K562 (cell line): Measurements from ENCODE around the gene CBFA2T2. TPM values are rescaled to one million over a fixed set of nuclear protein-coding genes. Genes with fewer than 3 reads are reported as not detected.
A peak's percentile ranks its signal among the peaks of the same experiment; 100 is the strongest.

Experiments used
- ATAC-seq: fragments of 200-7000 bp; cut with Tn5 transposase; 3 replicates; pipeline ENCODE4 v1.9.1; 2020; ENCODE audit warnings: moderate library complexity
- BruUV-seq: library from RNA; stranded (reverse); fragments of 400-500 nt; replicated peaks from 2 replicates; lab custom pipeline; 2021; lab: Mats Ljungman, UMichigan
- CTCF ChIA-PET: fragments of 300-600 bp; formaldehyde crosslinking; extraction: SDS; loops from one replicate; lab custom pipeline; 2021; ENCODE audit warnings: low intra/inter-chr PET ratio; lab: Yijun Ruan, JAX
- POLR2A ChIA-PET: fragments of 300-600, 350-650 bp; sonication (Branson Sonifier 250); formaldehyde crosslinking; extraction: SDS; loops from one replicate; lab custom pipeline; 2021; ENCODE audit warnings: antibody characterized with exemption, inconsistent platforms; lab: Yijun Ruan, JAX
- DNase-seq, 4 experiments: peaks; one replicate each; pipeline versions ENCODE4 v3.0.0 to v3.0.0-alpha.2; 2011 to 2018; ENCODE audit warnings: low spot score in 3 of 4, mixed read lengths in 3 of 4; ENCODE audit errors: extremely low read depth in 1 of 4
- FAIRE-seq: peaks from 2 replicates; lab custom pipeline; 2011; peaks lifted over from hg19 to GRCh38; lab: Jason Lieb, UNC
- H2AFZ ChIP-seq: 2 replicates; pipeline ENCODE4 v1.6.0; 2011; ENCODE audit warnings: low read depth, low read length, control low read depth, inconsistent platforms
- H3K27ac ChIP-seq: fragments of 200-600 bp; 3 replicates; pipeline ENCODE4 v1.8.0; 2011; ENCODE audit warnings: low read depth, mild to moderate bottlenecking, control low read depth, inconsistent platforms, low read length, moderate library complexity, mixed read lengths; ENCODE audit errors: extremely low read depth
- H3K27me3 ChIP-seq, 2 experiments: fragments of 300-600 bp in 1 of 2; 2 replicates in 1 of 2; 3 replicates in 1 of 2; pipeline versions ENCODE4 v1.6.0 to v1.8.0; 2011; ENCODE audit warnings: inconsistent platforms in 2 of 2, low read length in 2 of 2, mild to moderate bottlenecking in 1 of 2, mixed read lengths in 1 of 2, moderate library complexity in 1 of 2; ENCODE audit not compliant: control insufficient read depth in 2 of 2, insufficient read depth in 2 of 2
- H3K36me3 ChIP-seq: fragments of 300-600 bp; 3 replicates; pipeline ENCODE4 v1.8.0; 2011; ENCODE audit warnings: mild to moderate bottlenecking, low read length, inconsistent platforms; ENCODE audit not compliant: control insufficient read depth, insufficient read depth
- H3K4me1 ChIP-seq, 2 experiments: fragments of 200-600 bp in 1 of 2; replicated peaks in 1 of 2; 2 replicates in 1 of 2; 3 replicates in 1 of 2; pipeline versions ENCODE4 v1.5.1 to v1.8.0; 2011; ENCODE audit warnings: inconsistent platforms in 2 of 2, low read length in 2 of 2, mild to moderate bottlenecking in 1 of 2, mixed read lengths in 1 of 2, moderate library complexity in 1 of 2; ENCODE audit not compliant: control insufficient read depth in 2 of 2, insufficient read depth in 2 of 2
- H3K4me2 ChIP-seq: 2 replicates; pipeline ENCODE4 v1.6.1; 2011; ENCODE audit warnings: low read length, control low read depth, inconsistent platforms, mixed read lengths; ENCODE audit not compliant: insufficient read depth
- H3K4me3 ChIP-seq: fragments of 200-600 bp; sonication (generic), shearing (Covaris generic); 2 replicates; pipeline ENCODE4 v1.5.1; 2016; ENCODE audit warnings: control low read depth, inconsistent platforms
- H3K79me2 ChIP-seq: fragments of 200-600 bp; 3 replicates; pipeline ENCODE4 v1.8.0; 2011; ENCODE audit warnings: low read length, inconsistent platforms; ENCODE audit not compliant: control insufficient read depth, insufficient read depth
- H3K9ac ChIP-seq, 2 experiments: 2 replicates each; pipeline versions ENCODE4 v1.6.0 to v1.6.1; 2011; ENCODE audit warnings: low read depth in 2 of 2, low read length in 2 of 2, control low read depth in 1 of 2, inconsistent platforms in 1 of 2, mild to moderate bottlenecking in 1 of 2, mixed read lengths in 1 of 2; ENCODE audit not compliant: insufficient read depth in 1 of 2
- H3K9me1 ChIP-seq: one replicate; pipeline ENCODE4 v1.6.0; 2011; ENCODE audit warnings: inconsistent platforms, mild to moderate bottlenecking, low read length, moderate library complexity; ENCODE audit not compliant: control insufficient read depth, insufficient read depth
- H3K9me3 ChIP-seq: replicated peaks from 2 replicates; pipeline ENCODE4 v1.5.1; 2011; ENCODE audit warnings: low read depth, low read length, inconsistent platforms; ENCODE audit not compliant: control insufficient read depth, insufficient read depth
- H4K20me1 ChIP-seq: replicated peaks from 2 replicates; pipeline ENCODE4 v1.6.1; 2011; ENCODE audit warnings: low read length, inconsistent platforms, mixed read lengths; ENCODE audit not compliant: control insufficient read depth, insufficient read depth
- FUS ChIP-seq: fragments of 200-400 bp; formaldehyde crosslinking; optimal IDR thresholded peaks from 2 replicates; pipeline ENCODE3; 2017; ENCODE audit warnings: low read depth, low read length
- GATAD2B ChIP-seq: fragments of 450-650 bp; IDR thresholded peaks from 2 replicates; pipeline ENCODE4 v1.6.1; 2017; ENCODE audit warnings: mild to moderate bottlenecking, borderline replicate concordance
- KDM2B ChIP-seq: fragments of 250-450 bp; sonication (Bioruptor Pico); IDR thresholded peaks from 2 replicates; pipeline ENCODE4 v1.8.0; 2021; ENCODE audit warnings: mild to moderate bottlenecking, moderate library complexity
- RBM25 ChIP-seq: fragments of 200-400 bp; formaldehyde crosslinking; IDR thresholded peaks from 2 replicates; pipeline ENCODE4 v1.6.1; 2018; ENCODE audit warnings: low read length, low read depth, moderate library complexity; ENCODE audit not compliant: severe bottlenecking
- STAT5A ChIP-seq: IDR thresholded peaks from 2 replicates; pipeline ENCODE4 v1.6.1; 2012; ENCODE audit warnings: low read length, inconsistent platforms, borderline replicate concordance
- ZEB2 ChIP-seq: fragments of 450-650 bp; IDR thresholded peaks from 2 replicates; pipeline ENCODE4 v1.6.1; 2016
- ZNF121 ChIP-seq: sonication (generic); formaldehyde crosslinking; conservative IDR thresholded peaks from 2 replicates; pipeline ENCODE4 v1.8.0; 2022; ENCODE audit warnings: missing genetic modification reagents
- ZNF212 ChIP-seq: fragments of 450-650 bp; formaldehyde crosslinking; IDR thresholded peaks from 2 replicates; pipeline ENCODE4 v1.4.0; 2020; ENCODE audit warnings: mild to moderate bottlenecking
- WGBS: fragments of 100-300 bp; shearing (Covaris generic); methylation state at CpG from one replicate; pipeline ENCODE4 v1.1.6; 2016; ENCODE audit warnings: low coverage, mixed read lengths; ENCODE audit not compliant: insufficient coverage; ENCODE audit errors: missing lambda C conversion rate; 5-methylcytosine and 5-hydroxymethylcytosine counted together
- in situ Hi-C: fragments of 300-500 bp; cut with MboI; formaldehyde crosslinking; loops from 4 replicates; pipeline ENCODE4 v1.15.0; 2018; ENCODE audit warnings: inconsistent platforms, mixed read lengths
- intact Hi-C: fragments of 100-400 bp; cut with micrococcal nuclease; formaldehyde crosslinking; loops from 2 replicates; pipeline ENCODE4 v1.14.2; 2022
- polyA plus RNA-seq, 8 experiments: library from polyadenylated mRNA; depleted of rRNA in 4 of 8; stranded (reverse) in 5 of 8; unstranded in 3 of 8; fragments of >200 nt; fragmentation: Nextera tagmentation in 2 of 8; fragmentation: Illumina TruSeq in 1 of 8; extraction: Ambion mirVana in 2 of 8; extraction: Trizol in 1 of 8; gene quantifications; 2 replicates each; pipeline versions ENCODE4 v1.2.1 to v1.2.3, GENCODE V29; 2011 to 2014; ENCODE audit warnings: inconsistent platforms in 1 of 8, missing spikeins in 1 of 8
- total RNA-seq, 7 experiments: library from RNA; depleted of rRNA in 6 of 7; stranded (reverse); fragments of >200 nt in 6 of 7; fragmentation: Illumina TruSeq in 2 of 7; extraction: Trizol in 2 of 7; gene quantifications; 2 replicates each; pipeline versions ENCODE4 v1.2.1 to v1.2.3, GENCODE V29; 2011 to 2021; ENCODE audit warnings: low replicate concordance in 1 of 7
- TF ChIP-seq, protein P1 (sequence below): IDR thresholded peaks from 2 replicates; pipeline ENCODE4 v1.6.1; 2014; ENCODE audit warnings: antibody characterized with exemption
- TF ChIP-seq, protein P2 (sequence below): fragments of 200-400 bp; formaldehyde crosslinking; IDR thresholded peaks from 2 replicates; pipeline ENCODE4 v1.6.1; 2017; ENCODE audit warnings: mild to moderate bottlenecking, low read depth, low read length, moderate library complexity
- TF ChIP-seq, protein P3 (sequence below), 2 experiments: fragments of 450-650 bp in 1 of 2; sonication (generic) in 1 of 2; formaldehyde crosslinking in 1 of 2; IDR thresholded peaks in 1 of 2; conservative IDR thresholded peaks in 1 of 2; 2 replicates each; pipeline versions ENCODE4 v1.6.1 to v1.8.1; 2016 to 2023; ENCODE audit warnings: mild to moderate bottlenecking in 2 of 2, moderate library complexity in 2 of 2, inconsistent platforms in 1 of 2, missing genetic modification reagents in 1 of 2

CBFA2T2 gene
- total and polyA plus RNA-seq, 9 of the 15 experiments (the other 6 are each of a cell fraction or from before 2014, with no cell fraction given): 0.27 to 9.6 (median 5.8) TPM

DNA sequence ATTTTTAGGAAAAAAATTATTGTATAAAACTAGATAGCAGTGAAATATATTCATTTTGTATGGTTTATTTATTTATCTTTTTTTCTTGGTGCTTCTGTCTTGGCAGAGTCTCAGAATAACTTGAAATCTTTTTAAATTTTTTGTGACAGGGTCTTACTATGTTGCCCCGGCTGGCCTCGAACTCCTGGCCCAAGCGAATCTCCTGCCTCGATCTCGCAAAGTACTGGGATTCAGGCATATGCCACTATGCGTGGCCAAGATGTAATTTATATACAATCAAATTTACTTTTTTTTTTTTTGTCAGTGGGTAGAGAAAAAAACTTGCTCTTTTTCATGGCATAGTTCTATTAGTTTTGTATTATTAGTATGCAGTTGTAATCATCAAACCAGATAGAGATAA lies 13.7 kb downstream of the CBFA2T2 start:
- 0 out of 2 replicates have a peak, but pooled peaks cover 3% of the 10 kb centered on the region for H4K20me1 ChIP-seq
- peak; percentile 54; the same call in 1 of the 2 replicates for TF ChIP-seq ZNF121 (CRISPR knock-in tag)
- TF ChIP-seq RBM25: peak; percentile 41
- TF ChIP-seq, protein P1, sequence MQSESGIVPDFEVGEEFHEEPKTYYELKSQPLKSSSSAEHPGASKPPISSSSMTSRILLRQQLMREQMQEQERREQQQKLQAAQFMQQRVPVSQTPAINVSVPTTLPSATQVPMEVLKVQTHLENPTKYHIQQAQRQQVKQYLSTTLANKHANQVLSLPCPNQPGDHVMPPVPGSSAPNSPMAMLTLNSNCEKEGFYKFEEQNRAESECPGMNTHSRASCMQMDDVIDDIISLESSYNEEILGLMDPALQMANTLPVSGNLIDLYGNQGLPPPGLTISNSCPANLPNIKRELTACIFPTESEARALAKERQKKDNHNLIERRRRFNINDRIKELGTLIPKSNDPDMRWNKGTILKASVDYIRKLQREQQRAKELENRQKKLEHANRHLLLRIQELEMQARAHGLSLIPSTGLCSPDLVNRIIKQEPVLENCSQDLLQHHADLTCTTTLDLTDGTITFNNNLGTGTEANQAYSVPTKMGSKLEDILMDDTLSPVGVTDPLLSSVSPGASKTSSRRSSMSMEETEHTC: no peak
- H3K27ac ChIP-seq: no peak overlapping the region
- POLR2A ChIA-PET: interaction anchor here (0.6 kb wide), 1 partner anchor 55 kb away, joined by 3 read pairs; no protein-coding TSS in a partner anchor
- no peak for ATAC-seq
- WGBS: 87% methylated on average over 6 of the region's 6 CpGs
- H3K9me1 ChIP-seq: no peaks in the 10 kb centered on the region
- intact Hi-C loops: no loop called here
- 0 out of 3 replicates have a peak, but pooled peaks cover 5% of the 10 kb centered on the region for H3K36me3 ChIP-seq
- no peaks in the 10 kb centered on the region for H3K27me3 ChIP-seq
- no peak overlapping the region for H3K4me3 ChIP-seq
- DNase-seq: no peak
- CTCF ChIA-PET: no interaction called here
- H3K4me1 ChIP-seq: no peaks in the 10 kb centered on the region; a peak in 1 of 5 replicates
- no peak overlapping the region for H3K9ac ChIP-seq
- no TSS peak for BruUV-seq
- H2AFZ ChIP-seq: no peak overlapping the region
- FAIRE-seq: no peak
- H3K4me2 ChIP-seq: no peak overlapping the region
- no peaks in the 10 kb centered on the region for H3K9me3 ChIP-seq
- in situ Hi-C loops: no loop called here
- peaks cover 25% of the 10 kb centered on the region; the same call in 1 of the 3 replicates for H3K79me2 ChIP-seq

DNA sequence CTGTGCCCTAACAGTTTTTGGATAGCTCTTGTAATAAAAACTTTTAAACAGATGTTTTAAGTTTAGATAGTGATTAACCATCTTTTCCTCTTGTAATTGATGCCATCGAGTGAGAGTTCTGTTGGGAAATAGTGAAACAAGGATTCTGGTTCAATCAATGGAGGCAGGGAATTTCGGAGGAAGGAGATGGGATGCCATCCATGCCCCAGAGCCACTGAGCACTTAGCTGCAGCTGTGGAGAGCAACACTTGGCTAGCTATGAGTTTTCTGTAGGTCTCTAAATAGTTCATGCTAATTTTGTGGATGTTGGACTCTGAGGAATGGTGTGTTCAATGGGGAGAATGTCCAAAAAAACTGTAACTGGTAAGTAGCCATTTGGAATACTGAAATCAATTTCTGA lies 16.7 kb downstream of the CBFA2T2 start:
- ATAC-seq (no peak), DNase-seq (no peak), FAIRE-seq (no peak)
- Histone ChIP-seq H3K27ac (no peak overlapping the region), H3K4me1 (no peaks in the 10 kb centered on the region; a peak in 1 of 5 replicates), H2AFZ (no peak overlapping the region), H3K36me3 (0 out of 3 replicates have a peak, but pooled peaks cover 5% of the 10 kb centered on the region), H3K27me3 (no peaks in the 10 kb centered on the region), H3K9me1 (no peaks in the 10 kb centered on the region), H3K4me3 (no peak overlapping the region), H3K4me2 (no peak overlapping the region), H3K9me3 (no peaks in the 10 kb centered on the region), H3K79me2 (peaks cover 19% of the 10 kb centered on the region; the same call in 1 of the 3 replicates), H4K20me1 (no peaks in the 10 kb centered on the region), H3K9ac (no peak overlapping the region)
- no TSS peak for BruUV-seq
- intact Hi-C loops: no loop called here
- ChIA-PET CTCF (no interaction called here), POLR2A (interaction anchor here (0.6 kb wide), 2 partner anchors 61 to 133 kb away, joined by 3 to 4 read pairs; no protein-coding TSS in a partner anchor)
- in situ Hi-C loops: no loop called here
- 69% methylated on average over 2 of the region's 2 CpGs for WGBS
- no peak for TF ChIP-seq KDM2B (CRISPR knock-in tag)
- no peak for TF ChIP-seq GATAD2B
- TF ChIP-seq, protein P2, sequence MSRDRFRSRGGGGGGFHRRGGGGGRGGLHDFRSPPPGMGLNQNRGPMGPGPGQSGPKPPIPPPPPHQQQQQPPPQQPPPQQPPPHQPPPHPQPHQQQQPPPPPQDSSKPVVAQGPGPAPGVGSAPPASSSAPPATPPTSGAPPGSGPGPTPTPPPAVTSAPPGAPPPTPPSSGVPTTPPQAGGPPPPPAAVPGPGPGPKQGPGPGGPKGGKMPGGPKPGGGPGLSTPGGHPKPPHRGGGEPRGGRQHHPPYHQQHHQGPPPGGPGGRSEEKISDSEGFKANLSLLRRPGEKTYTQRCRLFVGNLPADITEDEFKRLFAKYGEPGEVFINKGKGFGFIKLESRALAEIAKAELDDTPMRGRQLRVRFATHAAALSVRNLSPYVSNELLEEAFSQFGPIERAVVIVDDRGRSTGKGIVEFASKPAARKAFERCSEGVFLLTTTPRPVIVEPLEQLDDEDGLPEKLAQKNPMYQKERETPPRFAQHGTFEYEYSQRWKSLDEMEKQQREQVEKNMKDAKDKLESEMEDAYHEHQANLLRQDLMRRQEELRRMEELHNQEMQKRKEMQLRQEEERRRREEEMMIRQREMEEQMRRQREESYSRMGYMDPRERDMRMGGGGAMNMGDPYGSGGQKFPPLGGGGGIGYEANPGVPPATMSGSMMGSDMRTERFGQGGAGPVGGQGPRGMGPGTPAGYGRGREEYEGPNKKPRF: no peak
- TF ChIP-seq, protein P3, sequence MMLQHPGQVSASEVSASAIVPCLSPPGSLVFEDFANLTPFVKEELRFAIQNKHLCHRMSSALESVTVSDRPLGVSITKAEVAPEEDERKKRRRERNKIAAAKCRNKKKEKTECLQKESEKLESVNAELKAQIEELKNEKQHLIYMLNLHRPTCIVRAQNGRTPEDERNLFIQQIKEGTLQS (IDR thresholded peaks at IDR 0.05): no peak
- TF ChIP-seq, protein P3 (CRISPR knock-in tag; conservative IDR thresholded peaks at IDR 0.05): no peak
- TF ChIP-seq ZNF212 (CRISPR knock-in tag): no peak
- TF ChIP-seq FUS: no peak
- TF ChIP-seq STAT5A: no peak
- TF ChIP-seq ZEB2: no peak
